OCI-LY1 (cell line): ENCODE results near the gene ELN.

Experiments
- H2AFZ ChIP-seq: fragments of 200-600 bp; sonication (generic), shearing (Covaris generic); 2 replicates; pipeline ENCODE4 v1.6.0; 2014; ENCODE audit warnings: antibody characterized with exemption, mild to moderate bottlenecking, low read length
- H3F3A ChIP-seq: fragments of 200-600 bp; sonication (generic), shearing (Covaris generic); 2 replicates; pipeline ENCODE4 v1.6.0; 2014; ENCODE audit warnings: mild to moderate bottlenecking, antibody characterized with exemption, low read length, moderate library complexity; ENCODE audit not compliant: insufficient read depth
- H3K27ac ChIP-seq: fragments of 200-600 bp; sonication (generic); 2 replicates; pipeline ENCODE4 v1.5.1; 2014; ENCODE audit warnings: low read length, mixed run types, mild to moderate bottlenecking, low read depth; ENCODE audit not compliant: poor library complexity, severe bottlenecking
- H3K27me3 ChIP-seq: fragments of 200-600 bp; sonication (generic); 2 replicates; pipeline ENCODE4 v1.6.0; 2014; ENCODE audit warnings: antibody characterized with exemption, mild to moderate bottlenecking, low read length, moderate library complexity; ENCODE audit not compliant: insufficient read depth
- H3K36me3 ChIP-seq: fragments of 200-600 bp; sonication (generic); 2 replicates; pipeline ENCODE4 v1.6.1; 2014; ENCODE audit warnings: mild to moderate bottlenecking, antibody characterized with exemption, low read length, moderate library complexity, mixed read lengths; ENCODE audit not compliant: insufficient read depth
- H3K4me1 ChIP-seq: fragments of 200-600 bp; sonication (generic); 2 replicates; pipeline ENCODE4 v1.5.1; 2014; ENCODE audit warnings: mild to moderate bottlenecking, low read length, moderate library complexity; ENCODE audit not compliant: insufficient read depth, severe bottlenecking
- H3K4me2 ChIP-seq: fragments of 200-600 bp; sonication (generic), shearing (Covaris generic); 2 replicates; pipeline ENCODE4 v1.6.1; 2014; ENCODE audit warnings: low read length
- H3K4me3 ChIP-seq: fragments of 200-600 bp; sonication (generic); 2 replicates; pipeline ENCODE4 v1.5.1; 2014; ENCODE audit warnings: low read length, low read depth, mild to moderate bottlenecking, mixed read lengths; ENCODE audit not compliant: poor library complexity, severe bottlenecking
- H3K79me2 ChIP-seq: fragments of 200-600 bp; shearing (Covaris generic); 2 replicates; pipeline ENCODE4 v1.6.1; 2016; ENCODE audit warnings: mixed run types, low read length, mixed read lengths; ENCODE audit not compliant: insufficient read depth
- H3K9ac ChIP-seq: fragments of 200-600 bp; sonication (generic), shearing (Covaris generic); 2 replicates; pipeline ENCODE4 v1.6.1; 2014; ENCODE audit warnings: mild to moderate bottlenecking, low read length, mixed read lengths
- H3K9me2 ChIP-seq: fragments of 200-600 bp; sonication (generic), shearing (Covaris generic); 2 replicates; pipeline ENCODE4 v1.6.1; 2014; ENCODE audit warnings: low read depth, mild to moderate bottlenecking, low read length, mixed read lengths
- H3K9me3 ChIP-seq: fragments of 200-600 bp; shearing (Covaris generic); 2 replicates; pipeline ENCODE4 v1.6.1; 2014; ENCODE audit warnings: low read length, mixed read lengths
- H4K20me1 ChIP-seq: fragments of 200-600 bp; sonication (generic), shearing (Covaris generic); 2 replicates; pipeline ENCODE4 v1.6.0; 2016; ENCODE audit warnings: mild to moderate bottlenecking, low read length; ENCODE audit not compliant: insufficient read depth
- CTCF ChIP-seq: fragments of 200-600 bp; sonication (generic), shearing (Covaris generic); IDR thresholded peaks from 2 replicates; pipeline ENCODE4 v1.5.1; 2017; ENCODE audit warnings: mild to moderate bottlenecking, antibody characterized with exemption, low read length, moderate library complexity, mixed read lengths
- EZH2 ChIP-seq: fragments of 200-600 bp; sonication (generic), shearing (Covaris generic); IDR thresholded peaks from 2 replicates; pipeline ENCODE4 v1.8.0; 2017; ENCODE audit warnings: borderline replicate concordance, mixed run types, mild to moderate bottlenecking, antibody characterized with exemption, low read length, moderate library complexity, mixed read lengths

Gene ELN

DNA sequence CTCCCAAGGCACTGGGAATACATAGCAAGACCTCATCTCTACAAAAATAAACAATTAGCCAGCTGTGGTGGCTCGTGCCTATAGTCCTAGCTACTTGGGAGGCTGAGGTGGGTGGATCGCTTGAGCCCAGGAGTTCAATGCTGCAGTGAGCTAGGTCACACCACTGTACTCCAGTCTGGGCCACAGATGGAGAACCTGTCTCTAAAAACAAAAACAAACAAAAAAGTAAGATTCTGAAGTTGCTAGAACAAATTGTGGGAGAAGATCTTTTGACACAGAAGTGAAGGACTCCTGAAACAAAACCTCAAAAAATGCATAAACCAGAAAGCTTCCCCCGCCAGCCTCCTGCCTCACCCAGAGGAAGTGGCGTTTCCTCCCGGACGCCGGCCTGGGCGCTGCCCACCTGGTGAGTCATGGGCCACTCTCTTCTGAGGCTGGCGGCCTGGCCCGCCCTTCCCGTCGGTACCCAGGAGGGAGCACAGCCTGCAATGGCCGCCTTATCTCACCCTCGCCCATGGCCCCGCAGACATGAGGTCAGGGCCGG lies 25.4 kb upstream of the ELN start:
- no peaks in the 10 kb centered on the region for H3K9me2 ChIP-seq
- no peaks in the 10 kb centered on the region for H3K9me3 ChIP-seq
- H3F3A ChIP-seq: no peaks in the 10 kb centered on the region
- H2AFZ ChIP-seq: no peak overlapping the region
- no peak overlapping the region for H3K27ac ChIP-seq
- no peak overlapping the region for H3K4me2 ChIP-seq
- TF ChIP-seq CTCF (no peak), EZH2 (no peak)
- H3K9ac ChIP-seq: no peak overlapping the region
- H3K27me3 ChIP-seq: peaks cover 11% of the 10 kb centered on the region
- H3K4me1 ChIP-seq: no peaks in the 10 kb centered on the region
- H3K4me3 ChIP-seq: no peak overlapping the region
- H3K79me2 ChIP-seq: no peaks in the 10 kb centered on the region
- H4K20me1 ChIP-seq: no peaks in the 10 kb centered on the region
- no peaks in the 10 kb centered on the region for H3K36me3 ChIP-seq

DNA sequence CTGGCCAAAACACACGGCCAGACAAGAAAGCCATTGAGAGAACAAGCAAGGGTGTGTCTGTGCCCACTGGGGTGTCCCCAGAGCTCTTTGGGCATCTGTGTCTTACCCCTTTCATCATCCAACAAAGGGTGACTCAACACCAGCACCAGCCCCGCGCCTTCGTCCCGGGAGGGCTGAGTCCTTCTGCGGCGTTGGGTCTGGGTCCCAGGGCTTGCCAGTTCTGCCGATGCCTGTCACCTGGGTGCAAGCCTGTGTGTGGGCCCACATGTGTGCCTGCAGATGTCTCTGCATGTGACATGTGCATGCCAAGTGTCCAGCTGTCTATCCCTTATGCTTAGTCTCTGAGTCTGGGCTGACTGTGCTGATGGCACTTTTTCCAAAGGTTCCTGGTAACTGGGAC lies 24.4 kb upstream of the ELN start:
- TF ChIP-seq EZH2 (no peak), CTCF (no peak)
- Histone ChIP-seq H3K9me3 (no peaks in the 10 kb centered on the region), H2AFZ (no peak overlapping the region), H3K4me1 (no peaks in the 10 kb centered on the region), H4K20me1 (no peaks in the 10 kb centered on the region), H3K27me3 (peaks cover 16% of the 10 kb centered on the region), H3F3A (no peaks in the 10 kb centered on the region), H3K9me2 (no peaks in the 10 kb centered on the region), H3K36me3 (no peaks in the 10 kb centered on the region), H3K79me2 (no peaks in the 10 kb centered on the region), H3K27ac (no peak overlapping the region), H3K9ac (no peak overlapping the region), H3K4me3 (no peak overlapping the region), H3K4me2 (no peak overlapping the region)

DNA sequence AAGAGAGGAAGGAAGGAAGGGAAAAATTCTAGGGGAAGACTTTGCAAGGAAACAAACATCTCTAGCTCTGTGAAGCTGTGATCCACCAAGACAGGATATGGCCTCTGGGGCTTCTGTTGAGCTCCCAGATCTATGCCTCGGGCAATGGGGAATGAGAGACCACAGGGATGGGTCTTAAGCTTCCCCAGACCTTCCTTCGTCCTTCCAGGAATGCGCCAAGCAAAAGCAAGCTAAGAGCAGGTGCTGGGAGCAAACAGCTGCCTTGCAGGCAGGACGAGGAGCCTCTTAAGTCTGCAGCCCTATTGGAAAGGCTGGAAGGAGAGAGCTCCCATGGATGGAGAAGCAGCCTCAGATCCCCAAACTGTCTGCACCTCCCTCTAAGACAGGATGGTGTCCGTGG lies 21.9 kb upstream of the ELN start:
- Histone ChIP-seq H3K9ac (no peak overlapping the region), H3K36me3 (no peaks in the 10 kb centered on the region), H3K27ac (no peak overlapping the region), H3K4me1 (no peaks in the 10 kb centered on the region), H4K20me1 (no peaks in the 10 kb centered on the region), H3K4me3 (no peak overlapping the region), H2AFZ (no peak overlapping the region), H3K79me2 (no peaks in the 10 kb centered on the region), H3K9me3 (no peaks in the 10 kb centered on the region), H3K4me2 (no peak overlapping the region), H3K27me3 (peaks cover 16% of the 10 kb centered on the region), H3K9me2 (no peaks in the 10 kb centered on the region), H3F3A (no peaks in the 10 kb centered on the region)
- TF ChIP-seq EZH2 (no peak), CTCF (no peak)
